HCT116 (cell line): ENCODE results near the gene NAT9. TPM values are rescaled to one million over a fixed set of nuclear protein-coding genes. Genes with fewer than 3 reads are reported as not detected.

Source experiments
- ATAC-seq: fragments of 200-7000 bp; cut with Tn5 transposase; 2 replicates; pipeline ENCODE4 v1.9.1; 2020; ENCODE audit warnings: mild to moderate bottlenecking, moderate library complexity
- BruUV-seq: library from RNA; stranded (reverse); fragments of 400-500 nt; replicated peaks from 2 replicates; lab custom pipeline; 2021; lab: Mats Ljungman, UMichigan
- CTCF ChIA-PET: fragments of 300-600 bp; sonication (Branson Sonifier 250); formaldehyde crosslinking; loops from one replicate; lab custom pipeline; 2021; ENCODE audit warnings: antibody characterized with exemption; lab: Charles Lee
- POLR2A ChIA-PET: fragments of 300-600, 350-600 bp; sonication (Branson Sonifier 250); formaldehyde crosslinking; loops from one replicate; lab custom pipeline; 2021; ENCODE audit warnings: antibody characterized with exemption; lab: Charles Lee
- RAD21 ChIA-PET, 2 experiments: fragments of 300-600 bp; sonication (Branson Sonifier 250); formaldehyde crosslinking; loops; one replicate each; lab custom pipeline; 2023; ENCODE audit warnings: low total read pairs in 2 of 2; ENCODE audit not compliant: uncharacterized antibody in 2 of 2, unreplicated experiment in 2 of 2, low non-redundant PET in 1 of 2; lab: Charles Lee
- DNase-seq: peaks from one replicate; pipeline ENCODE4 v3.0.0-alpha.2; 2010; ENCODE audit warnings: low read depth, low spot score
- H2AFZ ChIP-seq: fragments of 200-600 bp; shearing (Covaris generic), sonication (generic); 2 replicates; pipeline ENCODE4 v1.6.1; 2017; ENCODE audit warnings: low read depth, mixed run types, mixed read lengths, antibody characterized with exemption, low read length; ENCODE audit not compliant: poor library complexity, severe bottlenecking
- H3K27ac ChIP-seq: 2 replicates; pipeline ENCODE4 v1.5.1; 2012; ENCODE audit warnings: low read depth, low read length
- H3K27me3 ChIP-seq: fragments of 200-600 bp; sonication (generic); 2 replicates; pipeline ENCODE4 v1.6.1; 2016; ENCODE audit warnings: mixed run types, low read length, mixed read lengths; ENCODE audit not compliant: insufficient read depth
- H3K36me3 ChIP-seq, 2 experiments: fragments of 200-500 bp in 1 of 2; fragments of 200-600 bp in 1 of 2; sonication (Bioruptor generic) in 1 of 2; sonication (generic) in 1 of 2; 2 replicates each; pipeline versions ENCODE4 v1.5.1 to v1.6.1; 2014 to 2016; ENCODE audit warnings: low read length in 2 of 2, inconsistent platforms in 1 of 2, mixed read lengths in 1 of 2, mixed run types in 1 of 2; ENCODE audit not compliant: insufficient read depth in 2 of 2, control insufficient read depth in 1 of 2
- H3K4me1 ChIP-seq, 2 experiments: fragments of 200-600 bp in 1 of 2; sonication (generic) in 1 of 2; 2 replicates each; pipeline versions ENCODE4 v1.5.1 to v1.6.1; 2012 to 2017; ENCODE audit warnings: low read length in 2 of 2, inconsistent platforms in 1 of 2, mild to moderate bottlenecking in 1 of 2, mixed read lengths in 1 of 2, mixed run types in 1 of 2, moderate library complexity in 1 of 2; ENCODE audit not compliant: insufficient read depth in 2 of 2, control insufficient read depth in 1 of 2
- H3K4me2 ChIP-seq: fragments of 200-600 bp; sonication (generic); 2 replicates; pipeline ENCODE4 v1.6.1; 2017; ENCODE audit warnings: mixed run types, low read length, mixed read lengths
- H3K4me3 ChIP-seq, 2 experiments: fragments of 200-600 bp in 1 of 2; sonication (generic) in 1 of 2; replicated peaks in 1 of 2; 2 replicates each; pipeline ENCODE4 v1.5.1; 2011 to 2016; ENCODE audit warnings: low read length in 2 of 2, control low read depth in 1 of 2, low read depth in 1 of 2, mild to moderate bottlenecking in 1 of 2, mixed read lengths in 1 of 2, mixed run types in 1 of 2
- H3K79me2 ChIP-seq: fragments of 200-600 bp; sonication (generic); 2 replicates; pipeline ENCODE4 v1.6.1; 2017; ENCODE audit warnings: mild to moderate bottlenecking, mixed run types, low read length, moderate library complexity, mixed read lengths; ENCODE audit not compliant: insufficient read depth
- H3K9ac ChIP-seq: fragments of 200-600 bp; sonication (generic); 2 replicates; pipeline ENCODE4 v1.6.1; 2016; ENCODE audit warnings: low read length, mixed read lengths
- H3K9me2 ChIP-seq: fragments of 200-600 bp; sonication (generic), shearing (Covaris generic); 2 replicates; pipeline ENCODE4 v1.6.1; 2017; ENCODE audit warnings: mixed run types, mild to moderate bottlenecking, moderate library complexity; ENCODE audit not compliant: insufficient read depth
- H3K9me3 ChIP-seq, 2 experiments: fragments of 200-500 bp in 1 of 2; fragments of 200-600 bp in 1 of 2; sonication (Bioruptor generic) in 1 of 2; sonication (generic) in 1 of 2; 2 replicates each; pipeline ENCODE4 v1.6.1; 2014 to 2017; ENCODE audit warnings: low read length in 2 of 2, mixed read lengths in 2 of 2, inconsistent platforms in 1 of 2, low read depth in 1 of 2, mild to moderate bottlenecking in 1 of 2, mixed run types in 1 of 2, moderate library complexity in 1 of 2; ENCODE audit not compliant: control insufficient read depth in 1 of 2, insufficient read depth in 1 of 2
- H4K20me1 ChIP-seq: fragments of 200-600 bp; sonication (generic), shearing (Covaris generic); 2 replicates; pipeline ENCODE4 v1.6.1; 2017; ENCODE audit warnings: mixed run types, mild to moderate bottlenecking, moderate library complexity; ENCODE audit not compliant: insufficient read depth
- CTCF ChIP-seq, 3 experiments: fragments of 200-600 bp in 1 of 3; sonication (generic) in 1 of 3; IDR thresholded peaks in 2 of 3; conservative IDR thresholded peaks in 1 of 3; 2 replicates each; pipeline ENCODE4 v1.5.1; 2012 to 2017; ENCODE audit warnings: low read depth in 2 of 3, low read length in 2 of 3, antibody characterized with exemption in 1 of 3, borderline replicate concordance in 1 of 3, control low read depth in 1 of 3, mild to moderate bottlenecking in 1 of 3, mixed read lengths in 1 of 3, mixed run types in 1 of 3, moderate library complexity in 1 of 3; ENCODE audit not compliant: insufficient read depth in 1 of 3
- EZH2 ChIP-seq: fragments of 200-600 bp; sonication (generic); IDR thresholded peaks from 2 replicates; pipeline ENCODE4 v1.6.1; 2017; ENCODE audit warnings: antibody characterized with exemption, mixed run types
- EZH2phosphoT487 ChIP-seq: fragments of 200-600 bp; IDR thresholded peaks from 2 replicates; pipeline ENCODE4 v1.6.1; 2018; ENCODE audit warnings: antibody characterized with exemption, borderline replicate concordance
- FOSL1 ChIP-seq: IDR thresholded peaks from 2 replicates; pipeline ENCODE4 v1.6.1; 2012; ENCODE audit warnings: low read depth
- POLR2AphosphoS5 ChIP-seq: IDR thresholded peaks from 2 replicates; pipeline ENCODE4 v1.6.1; 2011; ENCODE audit warnings: mild to moderate bottlenecking, low read depth, low read length, moderate library complexity
- SRF ChIP-seq: IDR thresholded peaks from 2 replicates; pipeline ENCODE4 v1.6.1; 2012; ENCODE audit warnings: low read depth
- TCF7L2 ChIP-seq: IDR thresholded peaks from 2 replicates; pipeline ENCODE4 v1.7.0; 2011; ENCODE audit warnings: borderline replicate concordance, inconsistent platforms; ENCODE audit not compliant: insufficient read depth, insufficient read length; ENCODE audit errors: extremely low read depth
- YY1 ChIP-seq: IDR thresholded peaks from 2 replicates; pipeline ENCODE4 v1.6.1; 2011; ENCODE audit warnings: low read length, low read depth, moderate library complexity, mild to moderate bottlenecking; ENCODE audit not compliant: insufficient replicate concordance; ENCODE audit errors: extremely low read depth
- ZFX ChIP-seq: fragments of 450-650 bp; IDR thresholded peaks from 2 replicates; pipeline ENCODE4 v1.6.1; 2017
- ZNF274 ChIP-seq: fragments of 200-500 bp; sonication (Bioruptor generic); IDR thresholded peaks from 2 replicates; pipeline ENCODE4 v1.6.1; 2014; ENCODE audit warnings: mild to moderate bottlenecking, low read depth, low read length, inconsistent platforms
- intact Hi-C: fragments of 100-400 bp; cut with micrococcal nuclease; formaldehyde crosslinking; loops from 2 replicates; pipeline ENCODE4 v1.10.0; 2022
- total RNA-seq: library from RNA; stranded (reverse); gene quantifications from one replicate; pipeline ENCODE4 v1.2.1, GENCODE V29; 2021; ENCODE audit not compliant: unreplicated experiment

NAT9 gene
- total RNA-seq, 1 experiment from 2014 or later, result 88.7 TPM

- no peaks in the 10 kb centered on the region for H3K79me2 ChIP-seq
- H3K36me3 ChIP-seq, result no peaks in the 10 kb centered on the region
- H3K9me3 ChIP-seq, result peaks cover 0 to 5% of the 10 kb centered on the region in 2 experiments; a peak in 1 of 4 replicates
- H3K27me3 ChIP-seq, result no peaks in the 10 kb centered on the region
- H3K4me3 ChIP-seq, result no peak overlapping the region
- POLR2A ChIA-PET, result no interaction called here
- BruUV-seq, result no TSS peak
- H3K9me2 ChIP-seq, result no peaks in the 10 kb centered on the region
- ATAC-seq (no peak), DNase-seq (no peak)
- no peak overlapping the region for H2AFZ ChIP-seq
- intact Hi-C loops, result no loop called here
- no peak overlapping the region for H3K9ac ChIP-seq
- no peak overlapping the region for H3K4me2 ChIP-seq
- no peaks in the 10 kb centered on the region for H3K4me1 ChIP-seq
- TF ChIP-seq FOSL1 (no peak), SRF (no peak), EZH2 (no peak), EZH2phosphoT487 (no peak), YY1 (no peak), ZFX (no peak), CTCF (IDR thresholded peaks at IDR 0.05 in 2 of 3, conservative IDR thresholded peaks at IDR 0.05 in 1 of 3; ENCODE audit: borderline replicate concordance in 1 of 3, insufficient read depth in 1 of 3, low read depth in 2 of 3, low read length in 2 of 3) (no peak), ZNF274 (no peak), POLR2AphosphoS5 (no peak), TCF7L2 (no peak)
- no peak overlapping the region for H3K27ac ChIP-seq
- no peaks in the 10 kb centered on the region for H4K20me1 ChIP-seq
- RAD21 ChIA-PET, result no interaction called here
- CTCF ChIA-PET, result no interaction called here
Measured at GRCh38 chr17:74728702-74729075, 47.5 kb downstream of the NAT9 start.
